Measurements from ENCODE around the gene TNFRSF17. TPM values are rescaled to one million over a fixed set of nuclear protein-coding genes. Genes with fewer than 3 reads are reported as not detected.
A peak's percentile ranks its signal among the peaks of the same experiment; 100 is the strongest.

Gene TNFRSF17
- total and polyA plus RNA-seq, 10 of the 15 experiments (the other 5 are each of a cell fraction or from before 2014, with no cell fraction given), result 106 to 461 (median 179) TPM

- TF ChIP-seq CBFB (IDR thresholded peaks at IDR 0.05; ENCODE audit: low read depth) (peak; percentile 75; the same call in 1 of the 2 replicates), BHLHE40 (IDR thresholded peaks at IDR 0.05; ENCODE audit: borderline replicate concordance in 1 of 2, low read depth in 2 of 2, low read length in 1 of 2) (peak; percentile 74 to 85), CHD2 (IDR thresholded peaks at IDR 0.05; ENCODE audit: borderline replicate concordance, low read depth, low read length) (peak; percentile 81; the same call in 1 of the 2 replicates), REST (IDR thresholded peaks at IDR 0.05; ENCODE audit: low read depth, low read length) (0 out of 2 replicates have a peak, but pooled peaks have one; percentile 24), RBBP5 (conservative IDR thresholded peaks at IDR 0.05) (0 out of 2 replicates have a peak, but pooled peaks have one; percentile 41), FOXM1 (IDR thresholded peaks at IDR 0.05; ENCODE audit: low read depth, low read length) (peak; percentile 92), FOXK2 (IDR thresholded peaks at IDR 0.05) (peak; percentile 73), NFYB (IDR thresholded peaks at IDR 0.05; ENCODE audit: insufficient read depth, low read depth, low read length) (no peak), SUPT20H (IDR thresholded peaks at IDR 0.05; ENCODE audit: borderline replicate concordance, control insufficient read depth, low read depth, low read length) (no peak), CREM (IDR thresholded peaks at IDR 0.05; ENCODE audit: low read depth) (peak; percentile 86), PKNOX1 (IDR thresholded peaks at IDR 0.05) (peak; percentile 83), ATF7 (IDR thresholded peaks at IDR 0.05; ENCODE audit: low read depth) (peak; percentile 66), EED (IDR thresholded peaks at IDR 0.05; ENCODE audit: low read depth) (peak; percentile 47; the same call in 1 of the 2 replicates), ZNF592 (IDR thresholded peaks at IDR 0.05) (no peak), IRF3 (IDR thresholded peaks at IDR 0.05) (no peak), ELK1 (IDR thresholded peaks at IDR 0.05; ENCODE audit: low read depth, low read length) (no peak), HDAC2 (IDR thresholded peaks at IDR 0.05) (no peak)
Observed at GRCh38 chr16:11964761-11965551, at the start of gene TNFRSF17 (continued).
